ENCODE measurements around the gene SCN2A.

SCN2A gene

DNA sequence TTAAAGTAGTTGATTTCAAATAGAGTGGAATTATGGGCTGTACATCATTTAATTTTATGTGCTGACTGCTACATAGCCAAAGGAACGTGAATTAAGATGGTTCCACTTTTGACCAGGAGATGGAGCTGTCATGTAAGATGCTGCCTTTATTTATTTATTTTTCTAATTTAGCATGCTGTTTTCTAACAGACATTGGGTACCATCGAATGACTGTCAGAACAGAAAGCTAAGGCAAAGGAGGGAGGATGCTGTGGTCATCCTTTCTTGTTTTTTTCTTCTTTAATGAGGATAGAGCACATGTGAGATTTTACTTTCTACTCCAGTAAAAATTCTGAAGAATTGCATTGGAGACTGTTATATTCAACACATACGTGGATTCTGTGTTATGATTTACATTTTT, at the start of gene SCN2A:
Gene SCN2A (plus strand): TSS at position 185 of the 400 bp plus-strand sequence. CDS start 56,410 bp downstream, outside the sequence.
- DNase-seq = peak; percentile 45

DNA sequence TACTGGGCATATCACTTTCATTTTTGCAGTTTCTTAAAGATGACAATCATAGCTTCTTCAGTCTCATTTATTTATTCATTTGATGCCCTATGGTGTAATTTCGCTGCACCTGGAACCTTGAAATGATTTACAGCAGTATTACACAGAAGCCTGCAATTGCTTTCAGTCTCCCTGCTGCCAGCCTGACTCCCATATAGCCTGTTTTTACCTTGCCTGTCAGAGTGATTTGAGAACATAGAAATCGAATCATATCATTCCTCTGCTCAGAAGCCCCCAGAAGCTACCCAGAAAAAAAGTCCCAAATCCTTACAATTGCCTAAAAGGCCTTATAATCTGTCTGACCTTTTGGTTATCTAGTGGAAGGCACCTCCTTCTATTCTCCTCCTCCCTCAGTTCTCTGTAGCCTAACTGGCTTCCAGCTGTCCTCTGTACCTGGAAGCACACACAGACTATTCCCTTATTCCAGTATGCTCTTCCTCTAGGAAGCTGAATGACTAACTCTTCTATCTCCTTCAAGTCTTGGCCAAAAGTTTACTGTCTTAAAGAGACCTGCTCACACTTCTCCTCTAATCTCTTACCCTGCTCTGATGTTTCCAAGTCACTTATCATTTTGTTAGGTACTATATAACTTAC, 48.0 kb upstream of the SCN2A start:
- no peak for DNase-seq

DNA sequence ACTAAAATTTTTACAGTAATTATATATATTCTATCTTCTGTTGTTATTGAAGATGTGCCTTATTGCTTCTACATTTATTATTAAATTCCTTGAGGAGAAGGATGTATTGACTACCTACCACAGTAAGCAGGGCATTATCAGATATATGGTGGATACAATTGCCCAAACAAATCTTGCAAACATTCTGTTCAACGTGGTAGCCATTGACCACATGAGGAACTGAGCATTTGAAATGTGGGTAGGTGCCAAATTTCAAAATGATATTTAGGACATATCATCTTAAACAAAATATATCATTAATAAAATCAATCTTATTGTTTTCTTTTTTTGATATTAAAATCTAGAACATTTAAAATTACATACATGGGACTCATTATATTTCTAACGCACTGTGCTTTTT, 46.5 kb upstream of the SCN2A start:
- no peak for DNase-seq

GRCh38 chr2:165193178-165193777, 45.9 kb upstream of the SCN2A start:
- DNase-seq = no peak

DNA sequence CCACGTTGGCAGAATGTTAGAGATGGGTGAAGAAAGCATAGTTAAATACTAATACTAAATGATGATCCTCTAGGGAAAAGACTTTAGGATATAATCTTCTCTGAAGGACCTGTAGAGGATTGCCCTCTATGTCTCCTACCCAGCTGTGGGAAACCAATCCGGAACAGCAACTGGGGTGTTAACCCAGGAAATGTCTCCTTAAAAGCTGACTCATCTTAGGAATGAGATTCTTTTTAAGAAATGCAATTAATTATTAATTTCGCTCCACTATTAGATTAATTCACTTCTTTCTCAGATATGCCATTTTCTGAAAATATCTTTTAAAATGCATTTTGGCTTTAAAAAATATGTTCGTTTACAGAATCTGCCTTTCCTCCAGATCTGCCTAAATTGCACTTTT, 42.8 kb upstream of the SCN2A start:
- DNase-seq = no peak

GRCh38 chr2:165197346-165197745, 41.9 kb upstream of the SCN2A start:
- no peak for DNase-seq

- no peak for DNase-seq
Measured at GRCh38 chr2:165198181-165198580, 41.0 kb upstream of the SCN2A start.

DNA sequence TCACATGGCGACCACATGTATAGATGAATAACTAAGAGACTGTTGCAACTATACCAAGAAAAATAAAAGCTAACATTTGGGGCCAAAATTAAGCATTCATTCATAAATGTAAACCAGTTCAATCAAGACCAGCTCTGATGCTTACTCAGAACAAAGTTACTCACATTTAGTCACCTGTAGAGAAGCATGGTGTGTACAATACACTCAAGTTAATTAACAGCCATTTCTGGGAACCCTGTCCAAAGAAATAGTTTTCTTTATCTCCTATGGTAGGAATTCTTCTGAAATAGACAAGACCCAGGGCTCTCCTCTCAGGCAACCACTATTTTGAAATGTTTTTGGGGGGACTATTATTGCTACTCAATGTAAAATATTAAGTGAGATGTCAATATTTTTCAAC, 37.0 kb upstream of the SCN2A start:
- no peak for DNase-seq

- peak; percentile 2 for DNase-seq
Measured at GRCh38 chr2:165203689-165204559, 35.3 kb upstream of the SCN2A start, which contains the start of gene SCN3A. Gene SCN3A (minus strand): TSS chr2:165204050. CDS start chr2:165176394, 27,656 bp downstream.

- no peak for DNase-seq
Measured at GRCh38 chr2:165205865-165206264, 33.3 kb upstream of the SCN2A start.

- no peak for DNase-seq
Measured at GRCh38 chr2:165208094-165208493, 31.1 kb upstream of the SCN2A start.

GRCh38 chr2:165214093-165214492, 25.1 kb upstream of the SCN2A start:
- DNase-seq = no peak

DNA sequence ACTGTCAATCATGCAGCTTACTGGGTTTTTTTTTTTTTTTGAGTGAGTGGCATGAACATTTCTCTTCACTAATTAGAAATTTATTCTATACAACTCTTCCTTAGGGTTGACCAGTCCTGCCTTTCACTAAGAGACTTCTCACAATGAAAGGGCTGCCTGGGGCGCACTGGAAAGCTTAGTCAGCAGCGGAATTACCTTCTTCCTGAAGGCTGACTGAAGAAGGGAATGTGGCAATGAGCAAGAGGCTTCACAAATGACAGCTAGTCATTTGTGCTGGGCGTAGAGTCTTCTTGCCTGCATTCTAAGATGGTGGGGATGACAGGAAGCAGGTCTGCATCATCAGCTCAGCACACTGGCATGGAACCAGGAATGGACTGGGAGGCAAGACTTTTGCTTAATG, 19.7 kb upstream of the SCN2A start:
- no peak for DNase-seq

DNA sequence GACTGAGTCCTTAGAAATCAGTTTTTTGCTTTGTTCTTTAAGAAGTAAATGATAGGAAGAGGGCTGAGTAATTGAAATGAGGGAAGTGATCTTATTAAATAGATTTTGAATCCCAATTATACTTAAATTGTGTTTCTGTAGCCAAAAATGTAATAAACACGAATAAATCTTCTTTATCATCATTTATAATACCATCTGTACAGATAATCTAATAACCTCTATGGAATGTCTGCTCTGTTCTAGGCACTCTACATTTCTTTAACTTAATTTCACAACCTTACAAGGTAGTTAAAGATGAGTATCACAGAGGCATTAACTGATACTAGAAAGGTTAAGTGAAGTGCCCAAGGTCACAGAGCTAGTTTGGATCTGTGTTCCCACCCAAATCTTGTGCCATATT, 14.3 kb upstream of the SCN2A start:
- no peak for DNase-seq

GRCh38 chr2:165227571-165227970, 11.6 kb upstream of the SCN2A start:
- no peak for DNase-seq

- DNase-seq = no peak
Measured at GRCh38 chr2:165237056-165237455, 2.2 kb upstream of the SCN2A start.

DNA sequence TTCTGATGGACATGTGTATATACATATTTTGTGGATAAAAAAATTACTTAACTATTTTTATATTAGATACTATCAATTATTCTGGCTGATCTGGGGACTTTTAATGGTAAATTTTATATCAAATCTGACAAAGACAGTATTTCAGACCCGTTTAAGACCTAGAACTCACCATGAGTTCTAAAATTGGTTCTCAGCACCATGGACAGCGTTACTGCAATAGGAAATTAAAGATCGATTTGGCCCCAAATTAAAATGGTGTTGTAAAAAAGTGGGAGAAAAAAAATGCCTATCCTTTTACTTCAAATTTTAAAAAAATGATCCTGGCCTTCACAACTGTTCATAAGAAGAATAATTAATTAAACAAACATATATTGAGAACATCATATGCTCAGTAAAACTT, 919 bp upstream of the SCN2A start:
- no peak for DNase-seq

- no peak for DNase-seq
Measured at GRCh38 chr2:165239856-165240515, 772 bp downstream of the SCN2A start.

GRCh38 chr2:165240916-165241315, 1.7 kb downstream of the SCN2A start:
- no peak for DNase-seq

DNA sequence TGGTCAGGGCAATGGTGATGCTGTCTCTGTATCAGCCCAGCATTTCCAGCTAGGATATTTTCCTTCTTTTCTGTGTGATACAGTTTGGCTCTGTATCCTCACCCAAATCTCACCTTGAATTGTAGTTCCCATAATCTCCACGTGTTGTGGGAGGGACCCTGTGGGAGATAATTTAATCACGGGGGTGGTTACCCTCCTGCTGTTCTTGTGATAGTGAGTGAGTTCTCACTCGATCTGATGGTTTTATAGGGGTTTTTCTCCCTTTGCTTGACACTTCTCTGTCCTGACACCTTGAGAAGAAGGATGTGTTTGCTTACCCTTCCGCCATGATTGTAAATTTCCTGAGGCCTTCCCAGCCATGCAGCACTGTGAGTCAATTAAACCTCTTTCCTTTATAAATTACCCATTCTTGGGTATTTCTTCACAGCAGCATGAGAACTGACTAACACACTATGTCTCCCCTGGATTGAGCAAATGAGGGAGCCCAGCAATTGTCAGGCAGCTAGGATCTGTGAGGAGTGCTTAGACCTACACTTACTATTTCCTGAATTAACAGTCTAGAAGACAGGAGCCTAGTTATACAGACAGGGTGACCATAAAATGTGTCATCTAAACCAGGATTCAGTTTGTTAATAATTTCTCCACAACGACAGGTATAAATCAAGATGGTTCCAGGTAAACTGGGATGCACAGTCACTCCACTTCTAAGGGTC, 6.0 kb downstream of the SCN2A start:
- DNase-seq = no peak

DNA sequence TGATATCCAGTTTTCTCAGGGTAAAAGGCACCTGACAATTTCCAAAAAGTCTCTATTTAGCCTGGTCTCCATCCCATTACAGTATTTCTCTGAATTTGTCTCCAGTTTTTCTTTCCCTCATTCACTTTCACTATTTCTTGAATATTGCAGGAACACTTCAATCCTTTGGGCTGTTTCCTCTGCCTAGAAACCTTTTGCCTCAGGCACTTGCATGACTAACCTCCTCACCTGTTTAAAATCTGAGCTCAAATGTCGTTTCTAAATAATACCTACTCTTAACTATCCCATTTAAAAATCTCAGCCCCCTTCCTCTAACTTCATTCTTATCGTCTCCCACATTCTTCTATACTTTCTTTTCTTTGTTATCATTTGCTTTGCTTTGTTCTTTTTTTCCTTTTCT, 9.0 kb downstream of the SCN2A start:
- DNase-seq = no peak

GRCh38 chr2:165251366-165251765, 12.2 kb downstream of the SCN2A start:
- peak; percentile 56 for DNase-seq

DNA sequence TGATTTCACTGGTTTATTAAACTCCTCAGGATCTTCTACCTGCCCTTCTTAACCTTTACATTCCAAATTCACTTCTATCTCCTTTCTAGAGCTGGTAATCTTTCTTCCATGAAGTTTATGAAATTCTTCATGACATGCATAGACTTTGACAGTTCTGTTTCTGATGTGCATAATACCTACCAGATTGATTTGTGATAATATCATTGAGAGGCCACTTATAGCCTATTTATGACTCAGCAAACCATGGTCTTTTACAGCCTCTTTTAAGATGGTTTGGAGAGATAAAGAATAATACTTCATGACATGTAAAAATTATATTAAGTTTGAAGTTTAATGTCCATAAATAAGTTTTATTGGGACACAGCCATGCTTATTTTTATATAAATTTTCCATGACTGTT, 14.0 kb downstream of the SCN2A start:
- no peak for DNase-seq
